Occipital lobe (tissue), 2 donors: ENCODE results near the gene MAP2K7. TPM values are rescaled to one million over a fixed set of nuclear protein-coding genes. Genes with fewer than 3 reads are reported as not detected.

Experiments
- DNase-seq: peaks from one replicate; lab custom pipeline; 2025; lab: John Stamatoyannopoulos, UW
- total RNA-seq: library from RNA; depleted of rRNA; stranded (reverse); fragments of >200 nt; gene quantifications from one replicate; pipeline ENCODE4 v1.2.3, GENCODE V29; 2014

The MAP2K7 gene
- total RNA-seq, 1 donor from 2014 or later: 6.7 TPM

DNA sequence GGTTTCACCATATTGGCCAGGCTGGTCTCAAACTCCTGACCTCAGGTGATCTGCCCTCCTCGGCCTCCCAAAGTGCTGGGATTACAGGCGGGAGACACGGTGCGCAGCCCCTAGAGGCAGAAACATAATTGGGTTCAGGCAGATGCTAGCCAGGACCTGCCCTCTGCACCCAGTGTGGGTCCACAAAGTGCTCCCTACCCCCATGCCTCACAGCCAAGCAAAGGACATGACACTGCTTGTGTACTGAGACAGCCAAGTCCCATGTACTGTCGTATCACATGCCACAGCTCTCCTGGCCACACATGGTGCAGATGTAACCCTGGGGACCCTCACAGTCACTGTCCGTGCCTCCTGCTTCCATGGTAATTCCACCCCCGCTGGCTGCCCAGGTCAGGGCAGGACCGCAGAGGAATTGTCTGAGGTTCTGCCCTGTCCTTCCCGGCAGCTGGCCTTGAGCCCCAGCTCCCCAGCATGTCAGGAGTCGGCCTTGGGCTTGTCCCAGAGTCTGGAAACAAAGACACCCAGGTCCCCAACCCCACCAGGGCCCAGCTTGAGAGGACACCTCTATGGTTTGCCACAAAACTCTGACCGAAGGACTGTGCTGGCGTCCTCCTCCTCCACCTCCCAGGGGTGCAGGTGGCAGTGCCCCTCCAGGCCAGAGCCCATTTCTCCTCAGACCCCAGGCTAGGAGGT is 37.1 kb upstream of the MAP2K7 start:
- no peak for DNase-seq

DNA sequence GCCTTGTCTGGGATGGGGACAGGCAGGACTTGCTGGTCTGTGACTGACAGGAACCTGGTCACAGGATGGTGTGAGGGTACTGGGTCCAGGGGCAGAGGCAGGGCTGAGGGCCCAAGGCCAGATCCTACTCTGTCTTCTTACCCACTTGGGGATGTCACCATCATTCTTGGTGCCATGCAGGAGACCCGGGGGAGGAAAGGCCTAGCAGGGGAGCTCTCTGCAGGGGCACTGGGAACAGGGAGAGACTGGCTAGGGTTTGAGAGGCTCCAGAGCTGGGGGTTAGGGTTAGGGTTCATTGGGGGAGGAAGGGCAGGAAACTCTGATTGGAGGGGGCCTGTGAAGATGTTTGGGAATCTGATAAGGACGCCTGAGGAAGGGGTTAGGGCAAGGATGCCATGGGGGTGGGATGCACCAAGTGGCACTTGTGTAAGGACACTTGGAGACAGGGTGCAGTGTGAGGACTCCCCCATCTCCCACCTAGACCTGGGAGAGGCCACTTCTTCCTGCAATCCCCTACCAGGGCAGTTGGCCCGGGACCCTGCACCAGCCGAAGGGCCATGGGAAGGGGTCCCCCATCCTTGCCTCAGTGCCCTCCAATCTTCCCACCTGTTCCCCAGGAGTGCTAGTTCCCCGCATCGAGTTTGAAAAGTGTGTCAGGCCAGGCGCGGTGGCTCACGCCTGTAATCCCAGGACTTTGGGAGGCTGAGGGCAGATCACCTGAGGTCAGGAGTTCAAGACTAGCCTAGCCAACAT is 36.4 kb upstream of the MAP2K7 start:
- DNase-seq: no peak

DNA sequence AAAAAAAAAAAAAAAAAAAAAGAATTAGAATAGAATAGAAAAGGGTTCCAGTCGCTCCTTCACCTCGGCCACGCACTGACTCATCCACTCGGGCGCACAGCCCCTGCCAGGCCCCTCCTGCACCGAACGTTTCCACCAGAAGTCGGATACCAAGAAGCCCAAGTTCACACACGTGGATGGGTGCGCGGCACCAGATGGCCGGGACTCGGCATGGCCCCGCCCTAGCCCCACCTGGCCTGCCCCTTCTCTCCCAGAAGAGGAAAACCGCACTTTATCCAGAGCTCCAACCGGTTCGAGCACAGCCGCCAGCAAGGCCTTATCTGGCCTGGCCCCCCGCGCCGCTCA is 35.4 kb upstream of the MAP2K7 start:
- no peak for DNase-seq

DNA sequence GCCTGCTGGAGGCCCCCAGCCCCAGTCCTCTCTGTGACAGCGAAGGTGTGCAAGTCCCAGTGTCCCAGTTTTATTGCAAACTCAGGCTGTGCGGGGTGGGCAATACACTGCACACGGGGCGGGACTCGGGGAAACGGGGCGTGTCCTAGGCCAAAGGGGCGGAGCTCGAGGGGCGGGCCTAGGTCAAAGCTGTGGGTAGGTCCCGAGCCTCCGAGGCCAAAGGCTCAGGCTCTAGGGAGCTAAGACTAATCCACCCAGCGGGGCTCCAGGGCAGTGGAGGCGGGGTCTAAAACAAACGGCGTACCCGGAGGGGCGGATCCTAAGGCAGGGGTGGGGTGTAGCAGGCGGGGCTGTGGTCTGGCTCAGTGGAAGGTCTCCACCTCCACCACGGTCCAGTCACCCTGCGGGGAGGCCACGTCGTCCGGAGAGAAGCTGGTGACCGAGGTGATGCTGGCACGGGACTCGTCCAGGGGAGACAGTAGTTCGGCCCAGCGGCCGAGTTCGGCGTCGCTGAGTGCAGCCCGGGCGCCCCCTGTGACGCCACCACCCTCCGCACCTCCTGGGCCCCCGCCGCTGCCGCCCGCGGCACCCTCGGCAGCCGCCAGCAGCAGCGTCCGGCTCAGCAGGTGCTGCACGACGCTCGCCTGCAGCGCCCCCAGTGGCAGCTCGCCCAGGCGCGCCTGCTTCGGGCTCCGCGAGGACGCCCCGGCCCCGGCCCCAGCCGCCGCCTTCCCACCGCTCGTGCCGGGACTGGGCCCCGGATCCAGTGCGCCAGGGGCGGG is 34.8 kb upstream of the MAP2K7 start:
- DNase-seq: peak; percentile 33

DNA sequence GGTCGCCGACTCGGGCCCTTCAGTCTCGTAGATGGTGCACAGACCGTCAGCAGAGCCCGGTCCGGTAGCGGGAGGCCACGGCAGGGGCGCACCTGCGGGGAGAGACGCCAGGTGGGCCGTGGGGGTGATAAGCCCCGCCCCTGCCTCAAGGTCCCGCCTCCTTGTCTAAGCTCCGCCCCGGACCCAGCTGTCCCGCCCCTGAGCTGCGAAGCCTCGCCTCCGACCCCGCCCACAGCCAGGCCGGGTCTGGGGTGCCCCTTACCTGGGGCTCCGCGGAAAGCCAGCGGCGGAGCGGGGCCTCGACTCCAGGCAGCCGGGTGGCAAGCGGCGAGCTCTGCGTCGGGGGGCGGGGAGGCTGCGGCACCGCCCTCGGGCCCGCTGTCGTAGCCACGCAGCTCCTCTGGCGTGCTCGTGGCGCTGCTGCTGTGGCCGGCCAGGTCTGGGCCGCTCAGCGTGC is 34.2 kb upstream of the MAP2K7 start:
- DNase-seq: peak; percentile 33

DNA sequence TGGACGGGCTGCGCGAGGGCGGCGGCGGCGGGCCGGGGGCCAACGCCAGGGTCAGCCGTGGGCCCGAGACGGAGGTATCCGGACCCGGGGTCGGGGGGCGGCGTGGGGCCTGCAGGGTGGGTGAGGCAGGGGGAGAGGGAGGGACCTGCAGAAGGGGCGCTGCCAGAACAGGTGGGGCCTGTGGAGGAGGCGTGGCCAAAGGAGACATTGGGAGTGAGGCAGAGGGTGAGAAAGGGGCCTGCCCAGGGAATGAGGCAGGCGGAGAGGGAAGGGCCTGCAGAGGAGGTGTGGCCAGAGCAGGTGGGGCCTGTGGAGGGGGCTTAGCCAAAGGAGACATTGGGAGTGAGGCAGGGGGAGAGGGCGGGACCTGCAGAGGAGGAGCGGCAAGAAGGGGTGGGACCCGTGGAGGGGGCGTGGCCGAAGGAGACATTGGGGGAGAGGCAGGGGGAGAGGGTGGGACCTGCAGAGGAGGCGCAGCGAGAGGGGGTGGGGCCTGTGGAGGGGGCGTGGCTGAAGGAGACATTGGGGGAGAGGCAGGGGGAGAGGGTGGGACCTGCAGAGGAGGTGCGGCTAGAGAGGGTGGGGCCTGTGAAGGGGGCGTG is 33.7 kb upstream of the MAP2K7 start:
- peak; percentile 30 for DNase-seq

DNA sequence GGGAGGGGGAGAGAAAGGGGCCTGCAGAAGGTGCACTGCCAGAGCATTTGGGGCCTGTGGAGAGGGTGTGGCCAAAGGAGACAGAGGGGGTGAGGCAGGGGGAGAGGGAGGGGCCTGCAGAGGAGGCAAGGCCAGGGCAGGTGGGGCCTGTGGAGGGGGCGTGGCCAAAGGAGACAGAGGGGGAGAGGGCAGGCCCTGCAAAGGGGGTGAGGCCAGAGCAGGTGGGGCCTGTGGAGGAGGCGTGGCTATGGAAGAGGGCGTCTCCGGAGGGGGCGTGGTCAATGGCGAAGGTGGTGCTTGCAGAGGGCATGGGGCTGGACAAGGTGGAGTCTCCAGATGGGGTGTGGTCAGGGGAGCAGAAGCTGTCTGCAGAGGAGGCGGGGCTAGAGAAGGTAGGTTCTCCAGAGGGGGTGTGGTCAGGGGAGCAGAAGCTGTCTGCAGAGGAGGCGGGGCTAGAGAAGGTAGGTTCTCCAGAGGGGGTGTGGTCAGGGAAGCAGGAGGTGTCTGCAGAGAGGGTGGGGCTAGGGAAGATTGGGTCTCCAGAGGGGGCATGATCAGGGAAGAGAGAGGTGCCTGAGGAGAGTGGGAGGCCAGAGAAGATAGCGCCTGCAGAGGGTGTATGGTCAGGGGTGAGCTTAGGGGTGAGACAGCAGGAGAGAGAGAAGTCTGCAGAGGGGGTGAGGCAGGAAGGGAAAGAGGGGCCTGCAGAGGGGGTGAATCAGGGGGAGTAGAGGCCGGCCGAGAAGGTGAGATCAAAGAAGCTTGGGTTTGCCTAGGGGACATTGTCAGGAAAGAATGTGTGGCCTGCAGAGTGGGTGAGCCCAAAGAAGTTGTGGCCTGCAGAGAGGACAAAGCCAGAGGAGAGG is 32.9 kb upstream of the MAP2K7 start:
- DNase-seq: peak; percentile 19

DNA sequence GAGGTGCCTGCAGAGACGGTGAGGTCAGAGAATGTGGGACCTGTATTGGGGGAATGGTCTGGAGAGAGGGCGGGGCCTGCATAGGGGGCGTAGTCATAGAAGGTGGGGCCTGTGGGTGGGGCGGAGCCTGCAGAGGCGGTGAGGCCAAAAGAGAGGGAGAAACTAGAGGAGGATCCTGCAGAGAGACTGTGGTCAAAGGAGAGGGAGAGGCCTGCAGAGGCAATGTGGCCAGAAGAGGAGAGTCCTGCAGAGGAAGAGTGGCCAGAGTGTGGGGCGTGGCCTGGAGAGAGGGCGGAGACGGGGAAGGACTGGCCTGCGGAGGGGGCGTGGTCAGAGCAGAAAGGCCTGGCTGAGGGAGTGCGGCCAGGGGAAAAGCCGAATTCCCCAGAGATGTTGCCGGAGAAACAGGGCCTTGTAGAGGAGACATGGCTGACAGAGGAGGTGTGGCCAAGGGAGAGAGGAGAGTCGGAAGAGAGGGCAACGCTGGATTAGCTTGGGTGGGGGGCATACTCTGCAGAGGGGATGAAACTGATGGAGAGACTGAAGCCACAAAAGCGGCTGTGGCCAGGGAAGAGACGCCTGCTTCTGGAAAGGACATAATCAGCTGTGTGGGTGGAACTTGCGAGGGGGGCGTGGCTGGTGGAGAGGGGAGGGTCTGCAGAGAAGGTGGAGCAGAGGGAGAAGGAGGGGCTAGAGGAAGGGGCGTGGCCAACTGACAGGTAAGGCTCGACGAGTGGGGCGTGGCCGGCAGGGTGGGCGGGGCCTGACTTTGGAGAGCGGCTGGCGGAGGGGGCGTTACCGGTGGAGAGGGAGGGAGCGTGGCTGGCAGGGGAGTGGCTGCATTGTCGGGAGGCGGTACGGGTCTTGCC is 32.0 kb upstream of the MAP2K7 start:
- peak; percentile 42 for DNase-seq

DNA sequence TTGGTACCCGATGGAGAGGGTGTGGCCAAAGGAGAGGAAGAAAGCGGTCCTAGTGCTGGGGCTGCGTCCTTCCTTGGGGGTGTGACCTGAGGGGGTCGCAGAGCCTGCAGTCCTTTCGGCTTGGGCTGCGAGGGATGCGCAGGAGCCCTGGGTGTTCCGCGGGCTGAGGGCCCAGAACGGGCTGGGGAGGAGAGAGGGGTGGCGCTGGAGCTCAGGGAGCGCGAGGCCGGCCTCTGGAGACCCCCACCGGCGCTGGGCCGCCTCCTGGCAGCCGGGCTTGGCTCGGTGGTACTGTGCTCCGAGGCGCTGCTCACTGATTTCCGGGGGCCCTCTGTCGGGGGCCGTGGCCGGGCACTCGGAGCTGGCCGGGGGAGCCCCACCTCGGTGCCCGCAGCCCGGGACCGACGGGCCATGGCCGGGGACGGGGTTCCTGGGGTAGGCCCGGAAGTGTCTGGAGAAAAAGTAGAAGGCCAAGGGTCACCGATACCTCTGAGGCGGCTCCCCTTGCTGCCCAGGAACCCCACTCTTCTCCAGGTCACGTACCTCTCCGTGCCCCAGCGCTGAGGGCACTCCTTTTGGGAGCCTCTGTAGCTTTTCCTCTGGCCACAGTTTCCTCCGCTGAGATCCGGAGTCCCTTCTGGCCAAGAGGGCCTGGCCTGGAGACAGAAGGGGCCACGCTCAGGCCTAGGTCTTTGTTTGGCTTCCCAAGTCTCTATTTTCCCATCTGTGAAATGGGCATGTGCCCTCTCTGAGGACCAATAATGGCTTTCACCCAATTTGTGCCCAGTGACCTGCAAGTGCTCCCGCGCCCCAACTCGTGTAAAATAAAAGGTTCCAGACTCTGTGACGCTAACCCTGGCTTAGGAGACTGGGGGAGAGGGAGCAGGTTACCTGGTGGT is 31.1 kb upstream of the MAP2K7 start:
- no peak for DNase-seq

DNA sequence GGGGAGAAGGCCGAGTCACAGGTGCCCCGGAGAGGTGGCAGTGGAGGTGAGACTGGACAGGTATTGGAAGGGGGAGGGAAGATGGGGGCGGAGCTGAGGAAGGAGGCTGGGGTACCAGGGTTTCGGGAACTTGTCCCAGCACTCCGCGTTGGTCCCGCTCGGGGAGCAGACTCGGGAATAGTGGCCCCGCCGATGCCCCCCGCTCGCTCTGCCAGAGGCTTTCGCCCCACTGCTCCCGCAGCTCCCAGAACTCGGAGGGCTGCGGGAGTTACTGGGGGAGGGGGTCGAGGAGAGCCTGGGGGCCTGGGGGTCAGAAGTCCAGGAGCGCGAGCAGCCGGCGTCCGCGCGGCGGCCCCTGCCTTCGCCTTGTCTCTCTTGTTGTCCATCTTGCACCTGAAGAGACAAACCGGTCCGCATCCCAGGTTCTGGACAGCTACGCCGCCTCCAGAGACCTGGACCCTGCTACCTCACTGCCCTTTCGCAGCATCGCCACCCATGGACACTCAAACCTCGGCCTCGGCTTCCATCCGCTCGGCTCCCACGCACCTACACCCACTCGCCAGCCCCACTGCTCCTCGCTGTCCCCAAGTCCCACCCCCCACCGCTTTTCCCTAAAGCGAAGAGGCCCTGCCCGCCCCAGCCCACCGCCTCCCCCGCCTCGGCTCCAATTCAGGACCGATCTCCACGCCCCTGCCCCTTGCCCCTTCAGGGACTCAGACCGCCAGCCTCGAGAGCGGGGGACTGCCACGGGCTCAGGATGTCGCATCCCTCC is 30.2 kb upstream of the MAP2K7 start:
- no peak for DNase-seq

DNA sequence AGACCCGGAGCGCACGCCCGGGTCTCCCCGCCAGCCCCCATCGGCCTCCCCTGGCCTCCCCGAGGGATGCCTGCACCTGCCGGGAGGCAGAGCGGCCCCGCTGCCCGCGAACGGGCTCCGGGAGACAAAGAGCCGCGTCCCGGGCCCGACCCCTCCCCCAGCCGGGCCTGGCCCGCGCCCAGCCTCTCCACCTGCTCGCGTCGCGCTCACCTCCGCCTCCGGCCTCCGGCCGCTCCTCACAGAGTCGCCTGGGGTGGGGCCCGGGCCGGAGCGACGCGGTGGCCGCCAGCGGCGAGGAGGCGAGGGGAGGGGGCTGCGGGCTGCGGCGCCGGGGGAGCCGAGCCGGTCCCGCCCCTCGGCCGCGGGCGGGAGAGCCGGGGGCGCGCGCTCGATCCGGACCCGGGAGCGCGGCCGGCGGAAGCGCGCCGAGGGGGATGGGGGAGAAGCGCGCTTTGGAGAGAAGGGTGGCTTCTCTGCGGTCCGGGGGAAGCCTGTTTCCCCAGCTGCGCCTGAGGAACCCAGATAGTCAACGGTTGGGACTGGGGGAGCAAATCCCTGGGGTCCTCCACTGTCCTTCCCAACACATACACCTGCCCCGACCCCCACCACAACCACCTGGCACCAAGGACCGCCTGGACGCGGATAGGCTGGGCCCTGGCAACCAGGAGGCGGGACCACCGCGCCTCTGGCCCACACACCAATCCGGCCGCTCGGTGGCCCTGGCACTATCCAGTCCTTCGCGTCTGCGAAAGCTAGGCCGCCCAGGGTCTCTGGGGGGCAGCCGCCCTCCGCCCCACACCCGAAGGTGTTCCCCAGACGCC is 29.4 kb upstream of the MAP2K7 start, which contains the start of gene PRR36:
TSS of gene PRR36 (minus strand) at position 315 of the 821 bp plus-strand sequence. CDS start 701 bp downstream, outside the sequence.
- DNase-seq: peak; percentile 45

DNA sequence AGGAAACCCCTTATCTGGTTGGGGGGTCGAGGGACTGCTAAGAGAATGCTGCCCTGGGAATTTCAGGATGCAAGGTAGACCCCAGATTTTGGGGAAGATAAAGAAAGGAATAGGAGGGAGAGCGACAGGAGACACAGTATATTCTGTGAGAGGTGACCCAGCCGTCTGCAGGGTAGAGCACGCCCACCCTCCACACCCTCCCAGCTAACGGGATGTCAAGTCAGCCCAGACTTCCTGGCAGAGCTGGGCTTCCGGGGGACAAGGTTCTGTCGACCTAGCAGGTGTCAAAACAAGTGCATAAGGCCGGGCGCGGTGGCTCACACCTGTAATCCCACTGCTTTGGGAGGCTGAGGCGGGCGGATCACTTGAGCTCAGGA is 28.8 kb upstream of the MAP2K7 start:
- DNase-seq: no peak

DNA sequence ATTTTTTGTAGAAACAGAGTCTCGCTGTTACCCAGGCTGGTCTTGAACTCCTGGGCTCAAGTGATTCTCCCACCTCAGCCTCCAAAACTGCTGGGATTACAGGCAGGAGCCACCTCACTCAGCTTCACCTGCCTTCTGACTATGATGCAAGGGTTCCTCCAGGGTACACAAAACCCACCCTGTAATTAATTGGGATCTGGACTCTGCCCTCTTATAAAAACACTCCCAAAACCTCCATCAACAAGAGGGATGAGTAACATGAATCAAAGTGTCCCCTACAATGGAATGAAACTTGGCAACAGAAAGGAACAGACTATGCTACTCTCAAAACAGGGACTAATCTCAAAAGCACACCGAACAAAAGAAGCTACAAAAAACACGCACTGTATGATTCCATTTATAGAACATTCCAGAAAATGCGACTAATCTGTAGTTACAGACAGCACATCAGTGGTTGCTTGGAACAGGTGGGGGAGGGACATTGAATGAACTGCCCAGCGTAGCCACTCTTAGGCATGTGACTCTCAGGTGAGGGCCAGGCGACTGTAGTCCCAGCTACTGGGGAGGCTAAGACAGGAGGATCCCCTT is 26.3 kb upstream of the MAP2K7 start:
- no peak for DNase-seq

DNA sequence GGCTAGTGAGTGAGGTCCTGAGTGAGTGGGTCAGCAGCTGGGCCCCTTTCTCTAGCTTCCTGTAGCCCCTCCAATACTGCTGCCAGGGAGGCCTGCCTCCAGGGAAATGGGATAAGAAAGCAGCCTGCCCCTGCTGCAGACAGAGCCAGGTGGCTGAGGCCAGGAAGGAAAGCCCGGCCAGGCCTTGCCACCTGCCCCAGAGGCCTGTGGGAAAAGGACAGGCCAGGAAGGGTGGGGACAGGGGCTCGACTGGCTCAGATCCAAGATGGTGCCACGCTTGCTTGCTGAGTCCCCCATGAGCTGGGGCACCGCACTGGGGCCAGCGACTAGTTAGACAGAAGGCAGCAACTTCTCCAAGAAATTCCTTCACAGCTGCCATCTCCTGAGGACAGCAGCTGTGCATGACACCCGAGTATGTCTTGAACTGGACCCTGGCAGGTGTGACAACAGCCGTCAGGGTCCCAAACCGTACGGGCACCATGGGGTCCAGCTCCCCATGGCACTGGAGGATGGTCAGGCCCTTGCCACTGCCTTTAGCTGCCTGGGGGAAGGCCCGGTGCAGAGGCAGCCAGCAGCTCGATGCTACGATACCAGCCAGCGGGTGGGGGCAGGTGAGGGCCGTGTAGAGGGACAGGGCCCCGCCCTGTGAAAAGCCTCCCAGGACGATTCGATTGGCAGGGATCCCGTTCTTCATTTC is 24.4 kb upstream of the MAP2K7 start:
- no peak for DNase-seq

DNA sequence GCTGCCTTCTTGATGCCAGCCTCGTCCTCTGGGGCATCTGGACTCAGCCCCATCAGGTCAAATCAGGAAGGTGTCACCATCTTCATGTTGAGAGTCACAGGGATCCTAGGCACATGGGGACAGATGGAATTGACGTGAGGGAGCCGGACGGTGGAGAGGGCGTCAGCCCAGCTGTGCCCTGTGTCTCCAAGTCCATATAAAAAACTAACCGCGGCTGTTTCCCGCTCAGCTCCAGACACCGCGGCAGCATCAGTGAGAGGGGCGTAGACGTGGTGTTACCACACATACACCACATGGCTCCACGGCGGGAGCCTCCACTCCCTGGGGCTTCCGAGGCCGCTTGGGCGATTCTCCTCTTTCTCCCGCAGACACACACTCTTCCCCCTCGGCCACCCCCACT is 23.8 kb upstream of the MAP2K7 start:
- DNase-seq: no peak

DNA sequence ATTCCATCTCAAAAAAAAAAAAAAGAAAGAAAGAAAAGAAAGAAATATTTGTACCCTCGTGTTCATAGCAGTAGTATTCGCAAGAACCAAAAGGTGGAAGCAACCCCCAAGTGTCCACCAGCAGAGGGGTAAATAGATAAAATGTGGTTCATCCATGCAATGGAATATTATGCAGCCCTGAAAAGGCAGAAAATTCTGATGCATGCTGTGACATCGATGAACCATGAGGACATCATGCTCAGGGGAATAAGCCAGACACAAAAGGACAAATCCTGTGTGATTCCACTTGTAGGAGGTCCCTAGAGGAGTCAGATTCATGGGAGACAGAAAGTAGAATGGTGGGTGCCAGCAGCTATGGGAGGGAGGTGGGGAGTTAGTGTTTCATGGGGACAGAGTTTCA is 21.8 kb upstream of the MAP2K7 start:
- no peak for DNase-seq
